Keratinocyte (primary cell): ENCODE data around the gene LRRC8C.

Experiments
- EZH2 ChIP-seq: IDR thresholded peaks from one replicate; pipeline ENCODE4 v1.6.1; 2012; ENCODE audit warnings: inconsistent platforms, mild to moderate bottlenecking, low read length, moderate library complexity
- TF ChIP-seq, protein P1 (sequence below), 3 experiments: IDR thresholded peaks in 1 of 3; conservative IDR thresholded peaks in 1 of 3; optimal IDR thresholded peaks in 1 of 3; 2 replicates in 2 of 3; 3 replicates in 1 of 3; pipeline versions ENCODE3 to v1.5.1; 2011; ENCODE audit warnings: low read length in 3 of 3, mild to moderate bottlenecking in 3 of 3, moderate library complexity in 2 of 3, control low read depth in 1 of 3, inconsistent platforms in 1 of 3; ENCODE audit not compliant: insufficient read depth in 2 of 3; ENCODE audit errors: extremely low read depth in 1 of 3

DNA sequence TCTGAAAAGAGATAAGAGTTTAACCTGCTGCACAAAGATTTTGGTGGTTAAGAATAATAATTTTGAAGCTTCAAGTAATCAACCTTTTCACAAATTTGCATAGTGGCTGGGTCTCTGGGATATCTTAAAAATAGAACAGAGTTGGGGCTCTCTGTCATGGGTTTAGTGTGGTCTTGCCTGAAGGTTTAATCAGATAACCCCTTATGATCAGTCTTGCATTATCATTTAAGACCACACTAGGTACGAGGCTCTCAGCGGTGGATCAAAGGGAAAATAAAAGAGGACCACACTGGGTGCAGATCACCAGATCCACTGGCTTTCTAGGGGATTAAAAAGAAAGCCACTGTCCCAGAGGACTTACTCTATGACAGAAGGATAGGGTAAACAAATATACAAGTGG lies 19.5 kb downstream of the LRRC8C start:
- TF ChIP-seq, protein P1, sequence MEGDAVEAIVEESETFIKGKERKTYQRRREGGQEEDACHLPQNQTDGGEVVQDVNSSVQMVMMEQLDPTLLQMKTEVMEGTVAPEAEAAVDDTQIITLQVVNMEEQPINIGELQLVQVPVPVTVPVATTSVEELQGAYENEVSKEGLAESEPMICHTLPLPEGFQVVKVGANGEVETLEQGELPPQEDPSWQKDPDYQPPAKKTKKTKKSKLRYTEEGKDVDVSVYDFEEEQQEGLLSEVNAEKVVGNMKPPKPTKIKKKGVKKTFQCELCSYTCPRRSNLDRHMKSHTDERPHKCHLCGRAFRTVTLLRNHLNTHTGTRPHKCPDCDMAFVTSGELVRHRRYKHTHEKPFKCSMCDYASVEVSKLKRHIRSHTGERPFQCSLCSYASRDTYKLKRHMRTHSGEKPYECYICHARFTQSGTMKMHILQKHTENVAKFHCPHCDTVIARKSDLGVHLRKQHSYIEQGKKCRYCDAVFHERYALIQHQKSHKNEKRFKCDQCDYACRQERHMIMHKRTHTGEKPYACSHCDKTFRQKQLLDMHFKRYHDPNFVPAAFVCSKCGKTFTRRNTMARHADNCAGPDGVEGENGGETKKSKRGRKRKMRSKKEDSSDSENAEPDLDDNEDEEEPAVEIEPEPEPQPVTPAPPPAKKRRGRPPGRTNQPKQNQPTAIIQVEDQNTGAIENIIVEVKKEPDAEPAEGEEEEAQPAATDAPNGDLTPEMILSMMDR (optimal IDR thresholded peaks at IDR 0.05 in 1 of 3, IDR thresholded peaks at IDR 0.05 in 1 of 3, conservative IDR thresholded peaks at IDR 0.05 in 1 of 3; ENCODE audit: extremely low read depth in 1 of 3, insufficient read depth in 2 of 3, low read length in 3 of 3): no peak
- TF ChIP-seq EZH2: no peak
